HG03439 (cell line): ENCODE data around the gene LTBP3.
"Not testable (repeated sequence)": the region's sequence is repeated elsewhere in the genome, so short reads cannot be mapped to it uniquely, and the experiment has no call there.

Experiments
- ATAC-seq: cut with Tn5 transposase; IDR thresholded peaks from one replicate; pipeline ENCODE4 v1.9.1; 2021; ENCODE audit warnings: mild to moderate bottlenecking, moderate library complexity; ENCODE audit not compliant: unreplicated experiment

The LTBP3 gene

GRCh38 chr11:65572356-65573051, 14.3 kb upstream of the LTBP3 start, which contains the start of gene FAM89B:
TSS of gene FAM89B (plus strand) at chr11:65572538. CDS start at chr11:65572670, 132 bp downstream.
- ATAC-seq: no peak

GRCh38 chr11:65571940-65572339, 13.8 kb upstream of the LTBP3 start:
- ATAC-seq: no peak

GRCh38 chr11:65571420-65571819, 13.3 kb upstream of the LTBP3 start:
- ATAC-seq: no peak

- ATAC-seq: peak; percentile 61
Measured at GRCh38 chr11:65569973-65570918, 12.1 kb upstream of the LTBP3 start, which contains the start of gene ZNRD2. TSS of gene ZNRD2 (plus strand) at chr11:65570477. CDS start at chr11:65570492, 15 bp downstream.

GRCh38 chr11:65569164-65569972, 11.2 kb upstream of the LTBP3 start:
- ATAC-seq: peak; percentile 1

- no peak for ATAC-seq
Measured at GRCh38 chr11:65565624-65566453, 7.7 kb upstream of the LTBP3 start.

- ATAC-seq: not testable (repeated sequence)
Measured at GRCh38 chr11:65564879-65565559, 6.9 kb upstream of the LTBP3 start.

- no peak for ATAC-seq
Measured at GRCh38 chr11:65563601-65564000, 5.4 kb upstream of the LTBP3 start.

GRCh38 chr11:65562788-65563187, 4.6 kb upstream of the LTBP3 start:
- ATAC-seq: no peak

- ATAC-seq: no peak
Measured at GRCh38 chr11:65562020-65562419, 3.9 kb upstream of the LTBP3 start.

- no peak for ATAC-seq
Measured at GRCh38 chr11:65560555-65561418, 2.6 kb upstream of the LTBP3 start.

- no peak for ATAC-seq
Measured at GRCh38 chr11:65559951-65560537, 1.9 kb upstream of the LTBP3 start.

GRCh38 chr11:65559535-65559934, 1.4 kb upstream of the LTBP3 start:
- ATAC-seq: no peak

- no peak for ATAC-seq
Measured at GRCh38 chr11:65558930-65559509, 861 bp upstream of the LTBP3 start.

- ATAC-seq: no peak
Measured at GRCh38 chr11:65557280-65558001, 718 bp downstream of the LTBP3 start.

GRCh38 chr11:65556470-65557279, 1.5 kb downstream of the LTBP3 start:
- ATAC-seq: no peak
